ENCODE measurements around the gene KDM1A. TPM values are rescaled to one million over a fixed set of nuclear protein-coding genes. Genes with fewer than 3 reads are reported as not detected.
"Not testable (repeated sequence)": the region's sequence is repeated elsewhere in the genome, so short reads cannot be mapped to it uniquely, and the experiment has no call there.

The KDM1A gene
- total RNA-seq, 2 donors from 2014 or later = 28.2 to 34.9 TPM

- Histone ChIP-seq H3K36me3 (no peaks in the 10 kb centered on the region), H3K27ac (no peak overlapping the region), H3K4me3 (no peak overlapping the region), H3K9me3 (peaks cover 0 to 4% of the 10 kb centered on the region in 2 donors), H3K27me3 (no peaks in the 10 kb centered on the region), H3K4me1 (no peaks in the 10 kb centered on the region)
- no peak for TF ChIP-seq CTCF (IDR thresholded peaks at IDR 0.05)
- DNase-seq (ENCODE audit: low spot score) = no peak
Measured at GRCh38 chr1:22995774-22996173, 23.5 kb upstream of the KDM1A start.

GRCh38 chr1:22997528-22997927, 21.7 kb upstream of the KDM1A start:
- H3K9me3 ChIP-seq; H3K36me3 ChIP-seq; DNase-seq (ENCODE audit: low spot score); H3K4me1 ChIP-seq; H3K27ac ChIP-seq; H3K27me3 ChIP-seq; H3K4me3 ChIP-seq: not testable (repeated sequence)

- not testable (repeated sequence) for H3K9me3 ChIP-seq; H3K36me3 ChIP-seq; H3K27me3 ChIP-seq; H3K27ac ChIP-seq; DNase-seq (ENCODE audit: low spot score); H3K4me1 ChIP-seq; H3K4me3 ChIP-seq
Measured at GRCh38 chr1:23000133-23000532, 19.1 kb upstream of the KDM1A start.

- not testable (repeated sequence) for H3K4me1 ChIP-seq; H3K9me3 ChIP-seq; H3K27ac ChIP-seq; H3K4me3 ChIP-seq; H3K27me3 ChIP-seq; H3K36me3 ChIP-seq; DNase-seq (ENCODE audit: low spot score)
Measured at GRCh38 chr1:23002218-23002617, 17.1 kb upstream of the KDM1A start.

GRCh38 chr1:23004112-23004511, 15.2 kb upstream of the KDM1A start:
- no peak overlapping the region for H3K27ac ChIP-seq
- no peaks in the 10 kb centered on the region for H3K27me3 ChIP-seq
- TF ChIP-seq CTCF (IDR thresholded peaks at IDR 0.05) = no peak
- peak; percentile 34 for DNase-seq (ENCODE audit: low spot score)
- H3K36me3 ChIP-seq = no peaks in the 10 kb centered on the region
- no peaks in the 10 kb centered on the region for H3K4me1 ChIP-seq
- H3K9me3 ChIP-seq = no peaks in the 10 kb centered on the region
- no peak overlapping the region for H3K4me3 ChIP-seq

GRCh38 chr1:23004769-23005168, 14.5 kb upstream of the KDM1A start:
- H3K4me1 ChIP-seq; H3K4me3 ChIP-seq; DNase-seq (ENCODE audit: low spot score); H3K9me3 ChIP-seq; H3K27ac ChIP-seq; H3K27me3 ChIP-seq; H3K36me3 ChIP-seq: not testable (repeated sequence)

GRCh38 chr1:23007106-23007505, 12.2 kb upstream of the KDM1A start:
- Histone ChIP-seq H3K36me3 (no peaks in the 10 kb centered on the region), H3K27ac (no peak overlapping the region), H3K4me3 (no peak overlapping the region), H3K4me1 (no peaks in the 10 kb centered on the region), H3K9me3 (no peaks in the 10 kb centered on the region), H3K27me3 (no peaks in the 10 kb centered on the region)
- no peak for DNase-seq (ENCODE audit: low spot score)
- no peak for TF ChIP-seq CTCF (IDR thresholded peaks at IDR 0.05)

GRCh38 chr1:23008901-23009300, 10.4 kb upstream of the KDM1A start:
- no peak for DNase-seq (ENCODE audit: low spot score)
- Histone ChIP-seq H3K4me1 (no peaks in the 10 kb centered on the region), H3K27me3 (no peaks in the 10 kb centered on the region), H3K36me3 (no peaks in the 10 kb centered on the region), H3K27ac (no peak overlapping the region), H3K4me3 (no peak overlapping the region), H3K9me3 (no peaks in the 10 kb centered on the region)
- TF ChIP-seq CTCF (IDR thresholded peaks at IDR 0.05) = no peak

GRCh38 chr1:23010025-23010424, 9.2 kb upstream of the KDM1A start:
- DNase-seq (ENCODE audit: low spot score); H3K27me3 ChIP-seq; H3K9me3 ChIP-seq; H3K36me3 ChIP-seq; H3K27ac ChIP-seq; H3K4me1 ChIP-seq; H3K4me3 ChIP-seq: not testable (repeated sequence)

All from right atrium auricular region (tissue), 2 donors.